ENCODE results near the gene LAS1L.

GRCh38 chrX:65575022-65575421, 40.4 kb upstream of the LAS1L start:
- TF ChIP-seq EZH2 (IDR thresholded peaks at IDR 0.05; ENCODE audit: insufficient read depth, poor library complexity, severe bottlenecking) (no peak), EZH2phosphoT487 (IDR thresholded peaks at IDR 0.05; ENCODE audit: insufficient read depth, low read depth) (no peak)
